GM23338 (cell line): ENCODE measurements around the gene RPTOR.

ENCODE experiments used
- CREB1 ChIP-seq: fragments of 250-450 bp; sonication (Bioruptor Pico); IDR thresholded peaks from 2 replicates; pipeline ENCODE4 v1.5.0; 2020; ENCODE audit warnings: low read depth, mild to moderate bottlenecking, moderate library complexity
- ETS1 ChIP-seq: IDR thresholded peaks from 2 replicates; pipeline ENCODE4 v1.6.1; 2016; ENCODE audit warnings: antibody characterized with exemption
- EZH2 ChIP-seq: fragments of 200-600 bp; sonication (generic); IDR thresholded peaks from one replicate; pipeline ENCODE4 v1.8.0; 2017; ENCODE audit warnings: antibody characterized with exemption, mild to moderate bottlenecking, low read depth; ENCODE audit not compliant: unreplicated experiment
- EZH2phosphoT487 ChIP-seq: fragments of 200-600 bp; sonication (generic); IDR thresholded peaks from one replicate; pipeline ENCODE4 v1.8.1; 2018; ENCODE audit warnings: antibody characterized with exemption; ENCODE audit not compliant: unreplicated experiment
- JUNB ChIP-seq: IDR thresholded peaks from one replicate; pipeline ENCODE4 v1.6.1; 2016; ENCODE audit warnings: antibody characterized with exemption; ENCODE audit not compliant: unreplicated experiment
- NANOG ChIP-seq: IDR thresholded peaks from 2 replicates; pipeline ENCODE4 v1.6.1; 2016; ENCODE audit warnings: antibody characterized with exemption, borderline replicate concordance
- POLR2AphosphoS5 ChIP-seq: IDR thresholded peaks from 2 replicates; pipeline ENCODE4 v1.6.1; 2016; ENCODE audit warnings: antibody characterized with exemption, low read depth
- REST ChIP-seq: IDR thresholded peaks from one replicate; pipeline ENCODE4 v1.6.1; 2018; ENCODE audit warnings: antibody characterized with exemption; ENCODE audit not compliant: unreplicated experiment
- ZNF114 ChIP-seq: fragments of 250-450 bp; sonication (Bioruptor Pico); IDR thresholded peaks from 2 replicates; pipeline ENCODE4 v1.5.0; 2020; ENCODE audit warnings: mild to moderate bottlenecking, moderate library complexity
- ZNF331 ChIP-seq: fragments of 250-450 bp; sonication (Bioruptor Pico); IDR thresholded peaks from 2 replicates; pipeline ENCODE4 v1.5.0; 2020; ENCODE audit warnings: low read depth, mild to moderate bottlenecking, moderate library complexity
- TF ChIP-seq, protein P1 (sequence below), 2 experiments: fragments of 200-600 bp in 1 of 2; sonication (generic) in 1 of 2; conservative IDR thresholded peaks; 2 replicates each; pipeline versions ENCODE4 v1.5.1 to v1.6.1; 2016 to 2017; ENCODE audit warnings: antibody characterized with exemption in 2 of 2, low read depth in 2 of 2, mild to moderate bottlenecking in 2 of 2, moderate library complexity in 1 of 2

DNA sequence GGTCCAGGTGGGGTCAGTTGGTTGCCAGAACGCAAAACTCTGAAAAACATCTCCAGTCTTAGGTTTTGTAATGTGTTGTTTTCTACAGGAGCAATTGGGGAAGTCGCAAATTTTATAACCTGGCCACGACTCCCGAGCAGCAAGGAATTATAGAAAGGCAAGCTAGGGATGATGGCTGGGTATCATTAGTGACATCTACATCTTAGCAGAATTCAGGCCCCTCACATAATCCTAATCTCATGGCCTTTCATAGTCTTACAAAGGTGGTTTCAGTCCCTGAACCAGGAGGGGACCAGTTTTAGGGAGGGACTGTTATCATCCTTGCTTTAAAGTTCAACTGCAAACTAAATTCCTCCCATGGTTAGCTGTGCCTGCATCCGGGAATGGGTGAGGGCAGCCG is 117.9 kb downstream of the RPTOR start:
- TF ChIP-seq EZH2 (no peak), CREB1 (CRISPR knock-in tag) (no peak), POLR2AphosphoS5 (no peak), JUNB (no peak), REST (no peak), ZNF331 (CRISPR knock-in tag) (no peak), EZH2phosphoT487 (no peak), NANOG (no peak), ETS1 (no peak), ZNF114 (CRISPR knock-in tag) (no peak)
- TF ChIP-seq, protein P1, sequence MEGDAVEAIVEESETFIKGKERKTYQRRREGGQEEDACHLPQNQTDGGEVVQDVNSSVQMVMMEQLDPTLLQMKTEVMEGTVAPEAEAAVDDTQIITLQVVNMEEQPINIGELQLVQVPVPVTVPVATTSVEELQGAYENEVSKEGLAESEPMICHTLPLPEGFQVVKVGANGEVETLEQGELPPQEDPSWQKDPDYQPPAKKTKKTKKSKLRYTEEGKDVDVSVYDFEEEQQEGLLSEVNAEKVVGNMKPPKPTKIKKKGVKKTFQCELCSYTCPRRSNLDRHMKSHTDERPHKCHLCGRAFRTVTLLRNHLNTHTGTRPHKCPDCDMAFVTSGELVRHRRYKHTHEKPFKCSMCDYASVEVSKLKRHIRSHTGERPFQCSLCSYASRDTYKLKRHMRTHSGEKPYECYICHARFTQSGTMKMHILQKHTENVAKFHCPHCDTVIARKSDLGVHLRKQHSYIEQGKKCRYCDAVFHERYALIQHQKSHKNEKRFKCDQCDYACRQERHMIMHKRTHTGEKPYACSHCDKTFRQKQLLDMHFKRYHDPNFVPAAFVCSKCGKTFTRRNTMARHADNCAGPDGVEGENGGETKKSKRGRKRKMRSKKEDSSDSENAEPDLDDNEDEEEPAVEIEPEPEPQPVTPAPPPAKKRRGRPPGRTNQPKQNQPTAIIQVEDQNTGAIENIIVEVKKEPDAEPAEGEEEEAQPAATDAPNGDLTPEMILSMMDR (conservative IDR thresholded peaks at IDR 0.05; ENCODE audit: low read depth in 2 of 2) = no peak
